H1 (cell line): ENCODE measurements around the gene CD37. TPM values are rescaled to one million over a fixed set of nuclear protein-coding genes. Genes with fewer than 3 reads are reported as not detected.
"Not testable (repeated sequence)": the region's sequence is repeated elsewhere in the genome, so short reads cannot be mapped to it uniquely, and the experiment has no call there.

ENCODE experiments used
- CTCF ChIA-PET: fragments of 300-600 bp; sonication (Branson Sonifier 250); formaldehyde crosslinking; loops from one replicate; lab custom pipeline; 2021; ENCODE audit not compliant: partially characterized antibody; lab: Charles Lee
- POLR2A ChIA-PET: fragments of 300-600 bp; sonication (Branson Sonifier 250); formaldehyde crosslinking; loops from one replicate; lab custom pipeline; 2021; ENCODE audit warnings: inconsistent platforms; ENCODE audit not compliant: partially characterized antibody; lab: Charles Lee
- DNase-seq, 2 experiments: peaks; one replicate each; pipeline versions ENCODE4 v3.0.0 to v3.0.0-alpha.2; 2010 to 2022; ENCODE audit warnings: low spot score in 2 of 2, low read depth in 1 of 2, mixed read lengths in 1 of 2
- FAIRE-seq: peaks from 2 replicates; lab custom pipeline; 2011; peaks lifted over from hg19 to GRCh38; lab: Jason Lieb, UNC
- H2AFZ ChIP-seq: 2 replicates; pipeline ENCODE4 v1.8.1; 2012; ENCODE audit warnings: low read length, inconsistent platforms
- H2AK5ac ChIP-seq: 2 replicates; pipeline ENCODE4 v1.6.1; 2013; ENCODE audit warnings: low read depth, low read length
- H2BK120ac ChIP-seq: replicated peaks from 2 replicates; pipeline ENCODE3; 2013; ENCODE audit warnings: low read depth, low read length, inconsistent platforms
- H2BK12ac ChIP-seq: 2 replicates; pipeline ENCODE4 v1.6.1; 2013; ENCODE audit warnings: low read depth, low read length
- H2BK15ac ChIP-seq: 2 replicates; pipeline ENCODE4 v1.6.1; 2013; ENCODE audit warnings: low read length
- H2BK20ac ChIP-seq: 2 replicates; pipeline ENCODE4 v1.6.1; 2013; ENCODE audit warnings: low read length
- H2BK5ac ChIP-seq: 2 replicates; pipeline ENCODE4 v1.6.1; 2013; ENCODE audit warnings: low read depth, low read length
- H3K14ac ChIP-seq: 2 replicates; pipeline ENCODE4 v1.6.1; 2013; ENCODE audit warnings: inconsistent platforms; ENCODE audit not compliant: insufficient read length
- H3K18ac ChIP-seq: 2 replicates; pipeline ENCODE4 v1.6.1; 2013; ENCODE audit warnings: low read length; ENCODE audit errors: extremely low read depth
- H3K23ac ChIP-seq: 2 replicates; pipeline ENCODE4 v1.6.1; 2013; ENCODE audit warnings: inconsistent platforms; ENCODE audit not compliant: insufficient read length
- H3K23me2 ChIP-seq: 2 replicates; pipeline ENCODE4 v1.6.1; 2013; ENCODE audit warnings: low read depth, low read length
- H3K27ac ChIP-seq: 2 replicates; pipeline ENCODE4 v1.6.1; 2011; ENCODE audit warnings: low read depth, low read length, inconsistent platforms
- H3K27me3 ChIP-seq, 4 experiments: replicated peaks in 1 of 4; 1 replicate in 1 of 4; 2 replicates in 3 of 4; pipeline versions ENCODE4 v1.6.1 to v1.8.1; 2011 to 2013; ENCODE audit warnings: low read length in 3 of 4, mild to moderate bottlenecking in 3 of 4, inconsistent platforms in 2 of 4, mixed read lengths in 2 of 4, moderate library complexity in 1 of 4; ENCODE audit not compliant: control insufficient read depth in 3 of 4, insufficient read depth in 3 of 4; ENCODE audit errors: extremely low read depth in 1 of 4
- H3K36me3 ChIP-seq, 4 experiments: 2 replicates each; pipeline versions ENCODE4 v1.6.1 to v1.8.1; 2011 to 2013; ENCODE audit warnings: mild to moderate bottlenecking in 4 of 4, low read length in 3 of 4, moderate library complexity in 2 of 4, control low read depth in 1 of 4, inconsistent platforms in 1 of 4; ENCODE audit not compliant: insufficient read depth in 4 of 4, control insufficient read depth in 2 of 4
- H3K4ac ChIP-seq: replicated peaks from 2 replicates; pipeline ENCODE3; 2013; ENCODE audit warnings: low read length, low read depth, mixed read lengths, inconsistent platforms; ENCODE audit not compliant: insufficient read length
- H3K4me1 ChIP-seq, 4 experiments: replicated peaks in 1 of 4; 1 replicate in 1 of 4; 2 replicates in 3 of 4; pipeline versions ENCODE4 v1.6.1 to v1.8.1; 2011 to 2013; ENCODE audit warnings: low read length in 3 of 4, inconsistent platforms in 2 of 4, mixed read lengths in 1 of 4; ENCODE audit not compliant: insufficient read depth in 4 of 4, control insufficient read depth in 3 of 4
- H3K4me2 ChIP-seq, 2 experiments: 2 replicates each; pipeline versions ENCODE4 v1.6.1 to v1.8.1; 2011 to 2013; ENCODE audit warnings: low read depth in 2 of 2, low read length in 2 of 2, control low read depth in 1 of 2, inconsistent platforms in 1 of 2, mild to moderate bottlenecking in 1 of 2; ENCODE audit not compliant: insufficient read depth in 1 of 2
- H3K4me3 ChIP-seq, 4 experiments: fragments of 200-600, 300-600 bp in 1 of 4; sonication (generic), shearing (Covaris generic), sonication (Bioruptor Twin) in 1 of 4; 2 replicates each; pipeline versions ENCODE4 v1.5.1 to v1.8.1; 2011 to 2016; ENCODE audit warnings: low read length in 4 of 4, low read depth in 3 of 4, control low read depth in 2 of 4, inconsistent platforms in 2 of 4, mild to moderate bottlenecking in 2 of 4, mixed read lengths in 1 of 4, moderate library complexity in 1 of 4; ENCODE audit not compliant: insufficient read depth in 2 of 4; ENCODE audit errors: extremely low read depth in 1 of 4
- H3K56ac ChIP-seq: replicated peaks from 2 replicates; pipeline ENCODE3; 2013; ENCODE audit warnings: low read depth, mild to moderate bottlenecking, mixed read lengths, low read length, inconsistent platforms; ENCODE audit not compliant: insufficient read length
- H3K79me1 ChIP-seq: 2 replicates; pipeline ENCODE4 v1.6.1; 2013; ENCODE audit warnings: low read depth, low read length, control low read depth
- H3K79me2 ChIP-seq, 2 experiments: 2 replicates each; pipeline versions ENCODE4 v1.6.1 to v1.8.1; 2012 to 2013; ENCODE audit warnings: low read length in 2 of 2, mild to moderate bottlenecking in 2 of 2, inconsistent platforms in 1 of 2; ENCODE audit not compliant: insufficient read depth in 2 of 2, control insufficient read depth in 1 of 2
- H3K9ac ChIP-seq, 4 experiments: replicated peaks in 1 of 4; 1 replicate in 1 of 4; 2 replicates in 3 of 4; pipeline versions ENCODE4 v1.6.1 to v1.8.1; 2011 to 2013; ENCODE audit warnings: low read depth in 3 of 4, low read length in 3 of 4, control low read depth in 2 of 4, mild to moderate bottlenecking in 2 of 4, moderate library complexity in 2 of 4, inconsistent platforms in 1 of 4; ENCODE audit errors: extremely low read depth in 1 of 4
- H3K9me3 ChIP-seq, 2 experiments: 2 replicates each; pipeline versions ENCODE4 v1.6.1 to v1.8.1; 2012 to 2013; ENCODE audit warnings: mild to moderate bottlenecking in 2 of 2, moderate library complexity in 2 of 2, control low read depth in 1 of 2, inconsistent platforms in 1 of 2, low read depth in 1 of 2, low read length in 1 of 2, mixed read lengths in 1 of 2; ENCODE audit not compliant: insufficient read depth in 2 of 2
- H4K20me1 ChIP-seq, 2 experiments: replicated peaks in 1 of 2; 2 replicates each; pipeline versions ENCODE3 to v1.8.1; 2011 to 2013; ENCODE audit warnings: inconsistent platforms in 2 of 2, low read length in 2 of 2, mild to moderate bottlenecking in 1 of 2; ENCODE audit not compliant: insufficient read depth in 2 of 2, control insufficient read depth in 1 of 2
- H4K5ac ChIP-seq: 2 replicates; pipeline ENCODE4 v1.6.1; 2013; ENCODE audit warnings: low read length, low read depth, mixed read lengths, inconsistent platforms; ENCODE audit not compliant: insufficient read length
- H4K8ac ChIP-seq: 2 replicates; pipeline ENCODE4 v1.8.0; 2013; ENCODE audit warnings: mild to moderate bottlenecking, moderate library complexity, low read length, inconsistent platforms; ENCODE audit not compliant: insufficient read depth; ENCODE audit errors: extremely low read depth
- H4K91ac ChIP-seq: replicated peaks from 2 replicates; pipeline ENCODE3; 2013; ENCODE audit warnings: low read length, mixed read lengths, inconsistent platforms; ENCODE audit not compliant: insufficient read length
- CBX5 ChIP-seq: fragments of 300-800, 300-1000 bp; sonication (generic); IDR thresholded peaks from 2 replicates; pipeline ENCODE4 v1.7.1; 2016; ENCODE audit warnings: antibody characterized with exemption, low read length, low read depth
- CEBPB ChIP-seq: IDR thresholded peaks from 2 replicates; pipeline ENCODE4 v1.6.1; 2012; ENCODE audit warnings: low read depth, low read length
- CREB1 ChIP-seq: IDR thresholded peaks from 2 replicates; pipeline ENCODE4 v1.6.1; 2012; ENCODE audit warnings: inconsistent platforms
- EGR1 ChIP-seq: IDR thresholded peaks from 2 replicates; pipeline ENCODE4 v1.6.1; 2011; ENCODE audit warnings: low read depth, low read length, borderline replicate concordance
- MAFK ChIP-seq: IDR thresholded peaks from 2 replicates; pipeline ENCODE4 v1.6.1; 2012; ENCODE audit warnings: low read depth, mild to moderate bottlenecking, improper control_type of control experiment, low read length
- MAX ChIP-seq: IDR thresholded peaks from 2 replicates; pipeline ENCODE4 v1.6.1; 2012; ENCODE audit warnings: inconsistent platforms
- NANOG ChIP-seq: IDR thresholded peaks from 2 replicates; pipeline ENCODE4 v1.6.1; 2011; ENCODE audit warnings: low read length, low read depth, mild to moderate bottlenecking, inconsistent platforms; ENCODE audit not compliant: insufficient read depth, poor library complexity, severe bottlenecking
- RFX5 ChIP-seq: IDR thresholded peaks from 2 replicates; pipeline ENCODE4 v1.6.1; 2011; ENCODE audit warnings: low read depth, low read length, improper control_type of control experiment, borderline replicate concordance
- RXRA ChIP-seq: IDR thresholded peaks from 2 replicates; pipeline ENCODE4 v1.6.1; 2011; ENCODE audit warnings: low read depth, mild to moderate bottlenecking, low read length, moderate library complexity; ENCODE audit not compliant: insufficient read depth
- WGBS, 2 experiments: shearing (Covaris generic) in 1 of 2; methylation state at CpG; one replicate each; pipeline versions ENCODE4 v1.1.6 to v1.1.7; 2013 to 2015; ENCODE audit warnings: low lambda C conversion rate in 2 of 2, mixed read lengths in 2 of 2, inconsistent platforms in 1 of 2, low coverage in 1 of 2, missing lambda C conversion rate in 1 of 2; ENCODE audit not compliant: insufficient replicate concordance in 2 of 2, insufficient coverage in 1 of 2, insufficient read length in 1 of 2; ENCODE audit errors: extremely low coverage in 1 of 2, missing lambda C conversion rate in 1 of 2; 5-methylcytosine and 5-hydroxymethylcytosine counted together
- polyA plus RNA-seq, 7 experiments: library from polyadenylated mRNA; depleted of rRNA in 3 of 7; stranded (reverse) in 5 of 7; unstranded in 2 of 7; fragments of >200 nt in 5 of 7; fragments of 200-250 nt in 2 of 7; gene quantifications; 1 replicate in 5 of 7; 2 replicates in 1 of 7; 4 replicates in 1 of 7; pipeline versions ENCODE4 v1.2.1 to v1.2.3, GENCODE V29; 2011 to 2013; ENCODE audit warnings: missing spikeins in 2 of 7, mixed read lengths in 2 of 7
- total RNA-seq: library from RNA; stranded (reverse); fragmentation: NEBNext Ultra II Directional; extraction: Animal tissue kit (Norgen Biotek cat#: 25700); gene quantifications from 2 replicates; pipeline ENCODE4 v1.2.1, GENCODE V29; 2021

CD37 gene
- total and polyA plus RNA-seq, 2 of the 8 experiments (the other 6 are each of a cell fraction or from before 2014, with no cell fraction given), result not detected

GRCh38 chr19:49301866-49302252 is 33.3 kb upstream of the CD37 start (continued):
- TF ChIP-seq CBX5 (no peak), CREB1 (no peak), RFX5 (no peak), RXRA (no peak), EGR1 (no peak), CEBPB (no peak), MAX (no peak), NANOG (no peak), MAFK (no peak)

GRCh38 chr19:49306734-49307133 is 28.5 kb upstream of the CD37 start:
- H3K9ac ChIP-seq, H4K20me1 ChIP-seq, H3K79me1 ChIP-seq, H3K14ac ChIP-seq, H2BK5ac ChIP-seq, H2AFZ ChIP-seq, H3K4me1 ChIP-seq, H3K56ac ChIP-seq, POLR2A ChIA-PET, H4K91ac ChIP-seq, H3K27me3 ChIP-seq, H4K8ac ChIP-seq, H3K4me2 ChIP-seq, H3K23me2 ChIP-seq, H3K27ac ChIP-seq, H4K5ac ChIP-seq, H2AK5ac ChIP-seq, H3K36me3 ChIP-seq, H3K79me2 ChIP-seq, H3K4me3 ChIP-seq, H3K4ac ChIP-seq, H3K9me3 ChIP-seq, H2BK120ac ChIP-seq, H2BK15ac ChIP-seq, H2BK20ac ChIP-seq, FAIRE-seq, H3K23ac ChIP-seq, H2BK12ac ChIP-seq, H3K18ac ChIP-seq: not testable (repeated sequence)
- 83% methylated on average over 7 of the region's 7 CpGs; no CpG with 5 or more reads in 1 of the 2 experiments for WGBS, 2 experiments
- peak in 1 of 2 experiments; percentile 29 for DNase-seq
- CTCF ChIA-PET, result interaction anchor here (0.6 to 1.9 kb wide), 4 partner anchors 18 to 590 kb away, joined by 3 to 6 read pairs (median 3); no protein-coding TSS in a partner anchor
